ENCODE results near the gene SSTR1. TPM values are rescaled to one million over a fixed set of nuclear protein-coding genes. Genes with fewer than 3 reads are reported as not detected.
"Not testable (repeated sequence)": the region's sequence is repeated elsewhere in the genome, so short reads cannot be mapped to it uniquely, and the experiment has no call there.

Gene SSTR1
- total RNA-seq, result not detected

GRCh38 chr14:38207736-38208617, at the start of gene SSTR1:
TSS of gene SSTR1 (plus strand) at chr14:38207904. CDS start at chr14:38209390, 1,486 bp downstream.
- peaks cover 58% of the 10 kb centered on the region for H3K27me3 Mint-ChIP-seq

GRCh38 chr14:38158468-38158867, 49.2 kb upstream of the SSTR1 start:
- Mint-ChIP-seq H3K9me3 (no peaks in the 10 kb centered on the region), H3K4me1 (no peaks in the 10 kb centered on the region), H3K27me3 (no peaks in the 10 kb centered on the region), H3K27ac (no peak overlapping the region), H3K36me3 (no peaks in the 10 kb centered on the region), H3K4me3 (no peak overlapping the region)
- DNase-seq, result no peak

More at GRCh38 chr14:38207736-38208617, at the start of gene SSTR1:
- Mint-ChIP-seq H3K4me1 (peaks cover 20% of the 10 kb centered on the region), H3K9me3 (peaks cover 2% of the 10 kb centered on the region), H3K4me3 (peak within 1 kb of the TSS; percentile 72), H3K36me3 (peaks cover 5% of the 10 kb centered on the region), H3K27ac (no peak within 1 kb of the TSS)
- peak; percentile 5 for DNase-seq

- no peak for DNase-seq
- Mint-ChIP-seq H3K4me3 (no peak overlapping the region), H3K27ac (no peak overlapping the region), H3K27me3 (no peaks in the 10 kb centered on the region), H3K36me3 (no peaks in the 10 kb centered on the region), H3K4me1 (no peaks in the 10 kb centered on the region), H3K9me3 (no peaks in the 10 kb centered on the region)
These were observed 39.3 kb upstream of the SSTR1 start for GRCh38 chr14:38168416-38168815.

- DNase-seq, result no peak
- Mint-ChIP-seq H3K27ac (no peak overlapping the region), H3K4me3 (no peak overlapping the region), H3K36me3 (no peaks in the 10 kb centered on the region), H3K9me3 (peaks cover 2% of the 10 kb centered on the region), H3K27me3 (no peaks in the 10 kb centered on the region), H3K4me1 (peaks cover 9% of the 10 kb centered on the region)
These were observed 36.5 kb upstream of the SSTR1 start for GRCh38 chr14:38171197-38171596.

- Mint-ChIP-seq H3K36me3 (no peaks in the 10 kb centered on the region), H3K27me3 (no peaks in the 10 kb centered on the region), H3K27ac (no peak overlapping the region), H3K4me1 (peaks cover 9% of the 10 kb centered on the region), H3K9me3 (peaks cover 4% of the 10 kb centered on the region), H3K4me3 (no peak overlapping the region)
- DNase-seq, result no peak
These were observed 33.0 kb upstream of the SSTR1 start for GRCh38 chr14:38174711-38175110.

- DNase-seq, result no peak
- H3K4me3 Mint-ChIP-seq, result no peak overlapping the region
- H3K4me1 Mint-ChIP-seq, result peaks cover 9% of the 10 kb centered on the region
- no peak overlapping the region for H3K27ac Mint-ChIP-seq
- H3K9me3 Mint-ChIP-seq, result peaks cover 4% of the 10 kb centered on the region
- no peaks in the 10 kb centered on the region for H3K36me3 Mint-ChIP-seq
- no peaks in the 10 kb centered on the region for H3K27me3 Mint-ChIP-seq
These were observed 32.0 kb upstream of the SSTR1 start for GRCh38 chr14:38175658-38176057.

GRCh38 chr14:38176379-38176778, 31.3 kb upstream of the SSTR1 start:
- DNase-seq, result no peak
- Mint-ChIP-seq H3K9me3 (peaks cover 4% of the 10 kb centered on the region), H3K4me3 (no peak overlapping the region), H3K27ac (no peak overlapping the region), H3K36me3 (no peaks in the 10 kb centered on the region), H3K27me3 (no peaks in the 10 kb centered on the region), H3K4me1 (peaks cover 9% of the 10 kb centered on the region)

- Mint-ChIP-seq H3K9me3 (peaks cover 2% of the 10 kb centered on the region), H3K27me3 (no peaks in the 10 kb centered on the region), H3K4me3 (no peak overlapping the region), H3K4me1 (peaks cover 10% of the 10 kb centered on the region), H3K27ac (no peak overlapping the region), H3K36me3 (no peaks in the 10 kb centered on the region)
- DNase-seq, result no peak
These were observed 23.6 kb upstream of the SSTR1 start for GRCh38 chr14:38184132-38184531.

- Mint-ChIP-seq H3K27me3 (no peaks in the 10 kb centered on the region), H3K27ac (no peak overlapping the region), H3K36me3 (no peaks in the 10 kb centered on the region), H3K4me1 (peaks cover 10% of the 10 kb centered on the region), H3K4me3 (no peak overlapping the region), H3K9me3 (no peaks in the 10 kb centered on the region)
- DNase-seq, result no peak
These were observed 22.0 kb upstream of the SSTR1 start for GRCh38 chr14:38185671-38186070.

GRCh38 chr14:38186216-38186615, 21.5 kb upstream of the SSTR1 start:
- Mint-ChIP-seq H3K4me1 (peaks cover 10% of the 10 kb centered on the region), H3K36me3 (no peaks in the 10 kb centered on the region), H3K27ac (no peak overlapping the region), H3K9me3 (no peaks in the 10 kb centered on the region), H3K27me3 (no peaks in the 10 kb centered on the region), H3K4me3 (no peak overlapping the region)
- no peak for DNase-seq

GRCh38 chr14:38187528-38187927, 20.2 kb upstream of the SSTR1 start:
- H3K4me3 Mint-ChIP-seq, result no peak overlapping the region
- H3K27me3 Mint-ChIP-seq, result no peaks in the 10 kb centered on the region
- peaks cover 10% of the 10 kb centered on the region for H3K4me1 Mint-ChIP-seq
- no peaks in the 10 kb centered on the region for H3K9me3 Mint-ChIP-seq
- H3K36me3 Mint-ChIP-seq, result no peaks in the 10 kb centered on the region
- no peak overlapping the region for H3K27ac Mint-ChIP-seq
- DNase-seq, result no peak

- Mint-ChIP-seq H3K4me3 (no peak overlapping the region), H3K4me1 (peaks cover 5% of the 10 kb centered on the region), H3K27me3 (no peaks in the 10 kb centered on the region), H3K36me3 (no peaks in the 10 kb centered on the region), H3K9me3 (no peaks in the 10 kb centered on the region), H3K27ac (no peak overlapping the region)
- DNase-seq, result no peak
These were observed 17.6 kb upstream of the SSTR1 start for GRCh38 chr14:38189930-38190726.

GRCh38 chr14:38190846-38191245, 16.9 kb upstream of the SSTR1 start:
- H3K36me3 Mint-ChIP-seq, H3K4me3 Mint-ChIP-seq: not testable (repeated sequence)

GRCh38 chr14:38191491-38191890, 16.2 kb upstream of the SSTR1 start:
- not testable (repeated sequence) for DNase-seq, H3K27ac Mint-ChIP-seq, H3K36me3 Mint-ChIP-seq, H3K27me3 Mint-ChIP-seq, H3K4me1 Mint-ChIP-seq, H3K9me3 Mint-ChIP-seq, H3K4me3 Mint-ChIP-seq

More at GRCh38 chr14:38190846-38191245, 16.9 kb upstream of the SSTR1 start:
- H3K27me3 Mint-ChIP-seq, H3K9me3 Mint-ChIP-seq, H3K27ac Mint-ChIP-seq, DNase-seq, H3K4me1 Mint-ChIP-seq: not testable (repeated sequence)

GRCh38 chr14:38197001-38197783, 10.5 kb upstream of the SSTR1 start:
- Mint-ChIP-seq H3K4me3 (no peak overlapping the region), H3K4me1 (peaks cover 5% of the 10 kb centered on the region), H3K36me3 (no peaks in the 10 kb centered on the region), H3K9me3 (no peaks in the 10 kb centered on the region), H3K27ac (no peak overlapping the region), H3K27me3 (no peaks in the 10 kb centered on the region)
- no peak for DNase-seq

Measured in activated naive CD8-positive, alpha-beta T cell treated with anti-CD3 and anti-CD28 coated beads for 36 hours (primary cell).